ENCODE measurements around the gene EDC4. TPM values are rescaled to one million over a fixed set of nuclear protein-coding genes. Genes with fewer than 3 reads are reported as not detected.
A peak's percentile ranks its signal among the peaks of the same experiment; 100 is the strongest.

EDC4 gene
- total RNA-seq, 1 donor from 2014 or later: 83.4 TPM

DNA sequence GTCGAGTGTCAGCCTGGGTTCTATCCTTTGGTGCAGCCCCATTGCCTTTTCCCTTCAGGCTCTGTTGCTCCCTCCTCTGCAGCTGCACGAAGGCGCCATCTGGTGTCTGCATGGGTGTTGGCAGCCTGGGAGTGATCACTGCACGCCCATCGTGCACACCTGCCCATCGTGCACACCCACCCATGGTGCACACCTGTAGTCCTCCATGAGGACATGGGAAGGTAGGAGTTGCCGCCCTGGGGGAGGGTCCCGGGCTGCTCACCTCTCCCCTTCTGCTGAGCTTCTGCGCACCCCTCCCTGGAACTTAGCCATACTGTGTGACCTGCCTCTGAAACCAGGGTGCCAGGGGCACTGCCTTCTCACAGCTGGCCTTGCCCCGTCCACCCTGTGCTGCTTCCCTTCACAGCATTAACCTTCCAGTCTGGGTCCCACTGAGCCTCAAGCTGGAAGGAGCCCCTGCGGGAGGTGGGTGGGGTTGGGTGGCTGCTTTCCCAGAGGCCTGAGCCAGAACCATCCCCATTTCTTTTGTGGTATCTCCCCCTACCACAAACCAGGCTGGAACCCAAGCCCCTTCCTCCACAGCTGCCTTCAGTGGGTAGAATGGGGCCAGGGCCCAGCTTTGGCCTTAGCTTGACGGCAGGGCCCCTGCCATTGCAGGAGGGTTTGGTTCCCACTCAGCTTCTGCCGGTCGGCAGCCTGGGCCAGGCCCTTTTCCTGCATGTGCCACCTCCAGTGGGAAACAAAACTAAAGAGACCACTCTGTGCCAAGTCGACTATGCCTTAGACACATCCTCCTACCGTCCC is 55.9 kb downstream of the EDC4 start:
- no peaks in the 10 kb centered on the region for H3K9me3 Mint-ChIP-seq
- peaks cover 2% of the 10 kb centered on the region for H3K36me3 Mint-ChIP-seq

DNA sequence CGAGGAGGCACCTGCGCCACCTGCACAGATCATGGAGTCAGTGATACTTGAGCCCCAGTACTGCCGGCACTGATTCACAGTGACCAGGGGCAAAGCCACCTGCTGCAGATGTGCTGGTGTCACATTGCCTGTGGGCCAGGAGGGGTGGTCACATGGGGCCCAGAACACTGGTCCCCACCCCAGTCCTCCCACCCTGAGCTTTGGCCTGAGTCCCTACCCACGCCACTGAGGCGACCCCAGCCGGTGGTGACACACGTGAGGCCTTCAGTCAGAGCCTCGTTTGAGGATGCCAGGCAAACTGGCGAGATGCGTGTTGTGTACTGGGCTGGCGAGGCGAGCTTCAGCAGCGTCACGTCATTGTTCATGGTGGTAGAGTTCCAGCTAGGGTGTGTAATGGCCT is 57.3 kb downstream of the EDC4 start:
- H3K9me3 Mint-ChIP-seq: no peaks in the 10 kb centered on the region
- H3K36me3 Mint-ChIP-seq: peaks cover 2% of the 10 kb centered on the region
- no peak overlapping the region for H3K4me3 Mint-ChIP-seq
- no peak overlapping the region for H3K27ac Mint-ChIP-seq
- peaks cover 6% of the 10 kb centered on the region for H3K4me1 Mint-ChIP-seq
- TF ChIP-seq, protein P1, sequence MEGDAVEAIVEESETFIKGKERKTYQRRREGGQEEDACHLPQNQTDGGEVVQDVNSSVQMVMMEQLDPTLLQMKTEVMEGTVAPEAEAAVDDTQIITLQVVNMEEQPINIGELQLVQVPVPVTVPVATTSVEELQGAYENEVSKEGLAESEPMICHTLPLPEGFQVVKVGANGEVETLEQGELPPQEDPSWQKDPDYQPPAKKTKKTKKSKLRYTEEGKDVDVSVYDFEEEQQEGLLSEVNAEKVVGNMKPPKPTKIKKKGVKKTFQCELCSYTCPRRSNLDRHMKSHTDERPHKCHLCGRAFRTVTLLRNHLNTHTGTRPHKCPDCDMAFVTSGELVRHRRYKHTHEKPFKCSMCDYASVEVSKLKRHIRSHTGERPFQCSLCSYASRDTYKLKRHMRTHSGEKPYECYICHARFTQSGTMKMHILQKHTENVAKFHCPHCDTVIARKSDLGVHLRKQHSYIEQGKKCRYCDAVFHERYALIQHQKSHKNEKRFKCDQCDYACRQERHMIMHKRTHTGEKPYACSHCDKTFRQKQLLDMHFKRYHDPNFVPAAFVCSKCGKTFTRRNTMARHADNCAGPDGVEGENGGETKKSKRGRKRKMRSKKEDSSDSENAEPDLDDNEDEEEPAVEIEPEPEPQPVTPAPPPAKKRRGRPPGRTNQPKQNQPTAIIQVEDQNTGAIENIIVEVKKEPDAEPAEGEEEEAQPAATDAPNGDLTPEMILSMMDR (IDR thresholded peaks at IDR 0.05; ENCODE audit: unreplicated experiment): no peak
- DNase-seq (ENCODE audit: low spot score in 2 of 2, unreplicated experiment in 2 of 2): no peak
- H3K27me3 Mint-ChIP-seq (ENCODE audit: low read depth): no peaks in the 10 kb centered on the region

More for the DNA sequence above, 55.9 kb downstream of the EDC4 start:
- DNase-seq (ENCODE audit: low spot score in 2 of 2, unreplicated experiment in 2 of 2): peak in 1 of 2 experiments; percentile 80
- Mint-ChIP-seq H3K4me3 (no peak overlapping the region), H3K27ac (no peak overlapping the region), H3K27me3 (ENCODE audit: low read depth) (no peaks in the 10 kb centered on the region), H3K4me1 (no peaks in the 10 kb centered on the region)
- TF ChIP-seq, protein P1 (IDR thresholded peaks at IDR 0.05; ENCODE audit: unreplicated experiment): peak; percentile 64

DNA sequence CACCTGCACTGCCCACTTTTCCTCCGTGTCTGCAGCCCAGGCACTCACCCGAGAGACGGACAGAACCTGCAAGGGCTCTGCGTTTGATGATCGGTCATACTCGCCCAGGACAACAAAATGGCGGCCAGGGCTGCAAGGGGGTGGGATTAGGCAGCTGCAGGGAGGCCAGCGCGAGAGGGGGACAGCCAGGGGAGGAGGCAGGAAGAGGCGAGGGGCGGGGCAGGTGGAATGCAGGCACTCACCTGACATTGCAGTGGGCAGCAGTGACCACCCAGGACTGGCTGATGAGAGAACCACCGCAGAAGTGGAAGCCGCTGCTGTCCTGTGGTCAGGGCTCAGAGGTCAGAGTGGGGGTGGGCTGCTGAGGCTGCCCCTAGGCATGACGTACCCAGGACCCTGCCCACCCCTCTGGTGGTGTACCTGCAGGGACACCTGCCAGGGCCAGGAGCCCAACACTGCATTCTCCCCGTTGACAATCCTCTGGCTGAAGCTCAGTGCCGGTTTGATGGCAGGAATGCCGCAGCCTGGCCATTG is 57.9 kb downstream of the EDC4 start:
- Mint-ChIP-seq H3K4me3 (no peak overlapping the region), H3K9me3 (no peaks in the 10 kb centered on the region), H3K27me3 (ENCODE audit: low read depth) (no peaks in the 10 kb centered on the region), H3K27ac (no peak overlapping the region), H3K4me1 (peaks cover 10% of the 10 kb centered on the region), H3K36me3 (peaks cover 2% of the 10 kb centered on the region)
- TF ChIP-seq, protein P1 (IDR thresholded peaks at IDR 0.05; ENCODE audit: unreplicated experiment): no peak
- DNase-seq (ENCODE audit: low spot score in 2 of 2, unreplicated experiment in 2 of 2): no peak

Other genes starting within 250 kb of the EDC4 start
- gene CARMIL2, start 227.9 kb upstream of the EDC4 start, total RNA-seq: 6.7 to 10.2 TPM (median 8.0 TPM) in 3 replicates
- 24.5 to 27.9 TPM (median 25.8 TPM) in 3 replicates for gene ACD, start 212.8 kb upstream of the EDC4 start, total RNA-seq
- 1.9 to 2.2 TPM (median 1.9 TPM) in 3 replicates for gene PARD6A, start 212.1 kb upstream of the EDC4 start, total RNA-seq
- gene ENKD1, start 206.3 kb upstream of the EDC4 start, total RNA-seq: 11.7 to 13.0 TPM (median 12.8 TPM) in 3 replicates
- gene C16orf86, start 206.2 kb upstream of the EDC4 start, total RNA-seq: 1.2 to 2.0 TPM (median 1.8 TPM) in 3 replicates
- 22.8 to 27.0 TPM (median 26.1 TPM) in 3 replicates for gene GFOD2, start 153.7 kb upstream of the EDC4 start, total RNA-seq
- gene RANBP10, start 66.5 kb upstream of the EDC4 start, total RNA-seq: 24.0 to 26.8 TPM (median 24.5 TPM) in 3 replicates
- 4.4 to 4.8 TPM (median 4.4 TPM) in 3 replicates for gene TSNAXIP1, start 66.2 kb upstream of the EDC4 start, total RNA-seq
- 27.6 to 28.6 TPM (median 28.1 TPM) in 3 replicates for gene THAP11, start 30.7 kb upstream of the EDC4 start, total RNA-seq
- gene NUTF2, start 26.1 kb upstream of the EDC4 start, total RNA-seq: 130 to 141 TPM (median 132 TPM) in 3 replicates
- 71.5 to 73.8 TPM (median 73.8 TPM) in 3 replicates for gene CENPT, start 25.4 kb upstream of the EDC4 start, total RNA-seq
- 0.66 to 0.99 TPM in 2 of 3 replicates, not detected in the other for gene NRN1L, start 11.8 kb downstream of the EDC4 start, total RNA-seq
- gene PSKH1, start 20.2 kb downstream of the EDC4 start, total RNA-seq: 41.5 to 44.5 TPM (median 43.3 TPM) in 3 replicates
- 1.00 to 1.5 TPM (median 1.4 TPM) in 3 replicates for gene CTRL, start 58.8 kb downstream of the EDC4 start, total RNA-seq
- 14.0 to 17.2 TPM (median 16.7 TPM) in 3 replicates for gene PSMB10, start 63.8 kb downstream of the EDC4 start, total RNA-seq
- 68.5 to 73.8 TPM (median 68.8 TPM) in 3 replicates for gene LCAT, start 71.1 kb downstream of the EDC4 start, total RNA-seq
- 129 to 155 TPM (median 140 TPM) in 3 replicates for gene SLC12A4, start 95.6 kb downstream of the EDC4 start, total RNA-seq
- not detected in 3 replicates for gene DPEP3, start 107.4 kb downstream of the EDC4 start, total RNA-seq
- gene DPEP2, start 126.4 kb downstream of the EDC4 start, total RNA-seq: not detected in 3 replicates
- gene DPEP2NB, start 142.9 kb downstream of the EDC4 start, total RNA-seq: not detected in 3 replicates
- gene DDX28, start 150.2 kb downstream of the EDC4 start, total RNA-seq: 11.8 to 12.5 TPM (median 11.9 TPM) in 3 replicates
- 18.1 to 20.8 TPM (median 19.4 TPM) in 3 replicates for gene DUS2, start 150.2 kb downstream of the EDC4 start, total RNA-seq
- gene NFATC3, start 212.3 kb downstream of the EDC4 start, total RNA-seq: 47.3 to 51.8 TPM (median 51.3 TPM) in 3 replicates

Data from mesothelial cell of epicardium (in vitro differentiated cells).